Measurements from ENCODE around the gene IFNA8. TPM values are rescaled to one million over a fixed set of nuclear protein-coding genes. Genes with fewer than 3 reads are reported as not detected.
A peak's percentile ranks its signal among the peaks of the same experiment; 100 is the strongest.
"Not testable (repeated sequence)": the region's sequence is repeated elsewhere in the genome, so short reads cannot be mapped to it uniquely, and the experiment has no call there.

Gene IFNA8
- total RNA-seq, 1 donor from 2014 or later, result not detected

GRCh38 chr9:21443849-21444625 is 35.1 kb downstream of the IFNA8 start:
- Mint-ChIP-seq H3K4me1 (peaks cover 10% of the 10 kb centered on the region), H3K36me3 (ENCODE audit: low read depth) (no peaks in the 10 kb centered on the region), H3K4me3 (peak overlapping the region; percentile 9), H3K9me3 (no peaks in the 10 kb centered on the region), H3K27ac (no peak overlapping the region), H3K27me3 (peaks cover 36% of the 10 kb centered on the region)
- peak; percentile 77 for DNase-seq
- intact Hi-C loops (cut with micrococcal nuclease), result no loop called here

GRCh38 chr9:21449312-21449711 is 40.4 kb downstream of the IFNA8 start:
- peaks cover 36% of the 10 kb centered on the region for H3K27me3 Mint-ChIP-seq
- H3K9me3 Mint-ChIP-seq; H3K4me3 Mint-ChIP-seq; DNase-seq; H3K4me1 Mint-ChIP-seq; intact Hi-C loops (cut with micrococcal nuclease); H3K27ac Mint-ChIP-seq; H3K36me3 Mint-ChIP-seq (ENCODE audit: low read depth): not testable (repeated sequence)

GRCh38 chr9:21450733-21451394 is 41.9 kb downstream of the IFNA8 start:
- no peak for DNase-seq
- no peaks in the 10 kb centered on the region for H3K36me3 Mint-ChIP-seq (ENCODE audit: low read depth)
- no peak overlapping the region for H3K4me3 Mint-ChIP-seq
- peaks cover 39% of the 10 kb centered on the region for H3K27me3 Mint-ChIP-seq
- no peaks in the 10 kb centered on the region for H3K9me3 Mint-ChIP-seq
- no peak overlapping the region for H3K27ac Mint-ChIP-seq
- intact Hi-C loops (cut with micrococcal nuclease), result no loop called here
- H3K4me1 Mint-ChIP-seq, result no peaks in the 10 kb centered on the region

GRCh38 chr9:21452681-21453080 is 43.8 kb downstream of the IFNA8 start:
- Mint-ChIP-seq H3K4me1 (no peaks in the 10 kb centered on the region), H3K9me3 (no peaks in the 10 kb centered on the region)

GRCh38 chr9:21454149-21454548 is 45.2 kb downstream of the IFNA8 start:
- H3K9me3 Mint-ChIP-seq, result no peaks in the 10 kb centered on the region
- H3K36me3 Mint-ChIP-seq (ENCODE audit: low read depth), result no peaks in the 10 kb centered on the region
- DNase-seq, result no peak
- H3K27ac Mint-ChIP-seq, result no peak overlapping the region
- intact Hi-C loops (cut with micrococcal nuclease), result loop anchor here (2.0 kb wide), 1 partner anchor 127 kb away; no protein-coding TSS in a partner anchor
- H3K27me3 Mint-ChIP-seq, result peaks cover 33% of the 10 kb centered on the region
- no peak overlapping the region for H3K4me3 Mint-ChIP-seq
- H3K4me1 Mint-ChIP-seq, result no peaks in the 10 kb centered on the region

More at GRCh38 chr9:21452681-21453080, 43.8 kb downstream of the IFNA8 start:
- no peaks in the 10 kb centered on the region for H3K36me3 Mint-ChIP-seq (ENCODE audit: low read depth)
- H3K4me3 Mint-ChIP-seq, result no peak overlapping the region
- peaks cover 33% of the 10 kb centered on the region for H3K27me3 Mint-ChIP-seq
- intact Hi-C loops (cut with micrococcal nuclease), result no loop called here
- no peak overlapping the region for H3K27ac Mint-ChIP-seq
- DNase-seq, result no peak

GRCh38 chr9:21455320-21455719 is 46.4 kb downstream of the IFNA8 start:
- H3K9me3 Mint-ChIP-seq, result no peaks in the 10 kb centered on the region
- H3K4me1 Mint-ChIP-seq, result no peaks in the 10 kb centered on the region
- no peak overlapping the region for H3K27ac Mint-ChIP-seq
- intact Hi-C loops (cut with micrococcal nuclease), result loop anchor here (1.0 to 2.0 kb wide), 2 partner anchors 129 to 137 kb away; no protein-coding TSS in a partner anchor
- H3K27me3 Mint-ChIP-seq, result peaks cover 35% of the 10 kb centered on the region
- no peaks in the 10 kb centered on the region for H3K36me3 Mint-ChIP-seq (ENCODE audit: low read depth)
- peak; percentile 70 for DNase-seq
- no peak overlapping the region for H3K4me3 Mint-ChIP-seq

Other genes starting within 250 kb of the IFNA8 start
- not detected in 2 replicates for gene IFNA21, start 242.5 kb upstream of the IFNA8 start, total RNA-seq
- gene IFNA4, start 221.5 kb upstream of the IFNA8 start, total RNA-seq, result not detected in 2 replicates
- not detected in 2 replicates for gene IFNA7, start 206.9 kb upstream of the IFNA8 start, total RNA-seq
- not detected in 2 replicates for gene IFNA10, start 202.0 kb upstream of the IFNA8 start, total RNA-seq
- not detected in 2 replicates for gene IFNA16, start 191.8 kb upstream of the IFNA8 start, total RNA-seq
- not detected in 2 replicates for gene IFNA17, start 180.9 kb upstream of the IFNA8 start, total RNA-seq
- not detected in 2 replicates for gene IFNA14, start 169.1 kb upstream of the IFNA8 start, total RNA-seq
- gene IFNA5, start 103.8 kb upstream of the IFNA8 start, total RNA-seq, result not detected in 2 replicates
- gene KLHL9, start 73.7 kb upstream of the IFNA8 start, total RNA-seq, result 14.8 and 15.0 TPM in 2 replicates
- gene IFNA6, start 58.2 kb upstream of the IFNA8 start, total RNA-seq, result not detected in 2 replicates
- gene IFNA13, start 41.1 kb upstream of the IFNA8 start, total RNA-seq, result not detected in 2 replicates
- gene IFNA2, start 23.7 kb upstream of the IFNA8 start, total RNA-seq, result not detected in 2 replicates
- gene IFNA1, start 31.3 kb downstream of the IFNA8 start, total RNA-seq, result not detected in 2 replicates
- not detected in 2 replicates for gene IFNE, start 73.2 kb downstream of the IFNA8 start, total RNA-seq